CD4-positive, alpha-beta T cell treated with Interleukin-4 for 4 hours (primary cell): Measurements from ENCODE around the gene KCNJ1.

ENCODE experiments used
- DNase-seq: peaks from one replicate; pipeline ENCODE4 v3.0.0-alpha.2; 2020

Gene KCNJ1

DNA sequence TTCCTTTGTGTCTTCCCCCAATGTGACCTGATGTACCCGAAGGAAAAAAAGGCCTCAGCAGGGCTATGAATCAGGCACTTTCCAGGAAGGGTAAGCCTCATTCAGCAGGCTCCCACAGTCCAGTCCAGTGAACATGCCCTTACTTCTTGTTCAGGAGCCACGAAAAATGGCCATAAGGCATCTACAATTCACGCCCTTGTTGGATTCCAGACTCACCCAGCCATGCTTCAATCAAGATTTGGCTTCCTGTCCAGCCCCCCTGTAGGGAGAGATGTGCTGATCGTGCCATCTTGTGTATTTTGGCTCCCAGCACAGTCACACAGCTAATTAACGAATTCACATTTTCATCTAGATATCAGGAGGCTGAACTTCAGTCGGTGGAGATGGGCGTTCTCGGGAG, 14.1 kb upstream of the KCNJ1 start:
- DNase-seq, result no peak

DNA sequence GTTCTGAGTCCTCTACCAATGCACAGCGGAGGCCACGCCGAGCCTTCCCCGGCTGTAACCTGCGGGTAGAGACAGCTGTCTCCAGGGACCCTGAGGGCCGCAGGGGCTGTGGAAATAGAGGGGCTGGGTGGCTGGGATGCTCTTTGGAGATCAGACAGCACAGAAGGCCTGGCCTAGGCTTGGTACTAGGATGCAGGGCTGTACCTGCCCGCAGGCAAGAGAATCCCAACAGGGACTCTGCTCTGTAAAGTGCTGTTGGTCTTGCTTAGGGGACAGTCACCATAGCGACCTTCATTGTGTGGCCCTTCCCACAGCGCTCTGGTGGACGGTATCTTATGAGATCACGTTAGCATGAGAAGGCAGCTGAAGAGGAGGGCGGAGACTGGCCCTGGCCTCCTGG, 12.7 kb upstream of the KCNJ1 start:
- no peak for DNase-seq

DNA sequence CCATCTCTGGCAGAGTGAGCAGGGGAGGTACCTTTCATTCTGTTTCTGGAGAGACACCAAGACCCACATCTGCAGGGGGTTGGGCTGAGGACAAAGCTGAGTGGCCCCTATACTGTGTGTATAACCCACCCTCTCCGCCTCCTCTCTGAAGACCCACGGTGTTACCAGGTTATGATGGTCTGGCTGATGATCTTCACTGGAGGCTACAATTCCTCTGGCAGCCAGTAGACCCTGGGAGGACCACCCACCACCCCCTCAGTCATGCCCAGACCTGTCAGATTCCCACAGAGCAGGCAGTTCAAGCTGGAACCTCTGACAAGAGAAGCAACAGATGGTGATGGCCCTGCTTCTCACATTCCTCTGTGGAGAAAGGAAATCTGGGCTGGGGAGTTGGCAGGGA, 11.4 kb upstream of the KCNJ1 start:
- DNase-seq, result no peak

DNA sequence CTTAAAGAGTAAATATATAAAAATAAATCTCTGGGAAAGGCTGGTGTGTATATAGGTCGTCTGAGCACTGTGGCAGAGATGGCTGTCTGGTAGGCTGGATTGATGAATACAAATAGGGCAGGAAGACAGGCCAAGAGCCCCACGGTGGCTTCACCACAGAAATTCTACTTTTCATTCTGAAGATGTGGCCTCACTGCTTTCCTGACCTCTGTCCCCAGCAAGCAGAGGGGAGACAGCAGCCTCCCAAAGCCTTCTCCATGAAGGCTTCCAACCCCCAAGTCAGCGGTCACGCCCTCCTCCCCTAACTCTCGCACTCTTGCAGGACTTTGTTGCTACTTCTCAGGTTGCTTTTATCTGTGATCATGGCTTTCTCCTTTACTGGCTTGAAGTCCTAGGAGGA, 10.6 kb upstream of the KCNJ1 start:
- DNase-seq, result no peak

DNA sequence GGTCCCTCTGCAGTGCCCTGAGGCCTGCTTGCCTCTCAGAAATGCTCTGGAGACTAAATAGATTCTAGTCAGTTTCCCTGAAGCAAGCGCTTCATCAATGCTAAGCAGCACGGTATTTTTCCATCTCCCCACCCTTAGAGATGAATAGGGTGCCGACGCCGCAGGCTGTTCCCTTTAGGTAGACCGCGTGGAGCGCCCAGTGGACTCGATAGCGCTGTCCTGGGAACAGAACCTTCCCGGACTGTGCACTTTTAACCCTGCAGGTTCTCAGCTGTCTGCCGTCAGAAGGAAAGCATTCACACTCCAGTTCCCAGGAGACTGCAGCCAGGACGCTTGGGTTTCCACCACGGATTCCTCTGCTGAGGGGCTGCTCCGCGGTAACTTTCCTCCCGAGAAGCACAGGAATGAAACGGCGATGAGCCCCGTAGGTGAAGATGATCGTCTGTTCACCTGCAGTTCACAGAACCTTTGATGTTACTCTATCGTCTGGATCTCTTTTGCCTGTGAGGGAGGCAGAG, 9.1 kb upstream of the KCNJ1 start:
- DNase-seq, result no peak

DNA sequence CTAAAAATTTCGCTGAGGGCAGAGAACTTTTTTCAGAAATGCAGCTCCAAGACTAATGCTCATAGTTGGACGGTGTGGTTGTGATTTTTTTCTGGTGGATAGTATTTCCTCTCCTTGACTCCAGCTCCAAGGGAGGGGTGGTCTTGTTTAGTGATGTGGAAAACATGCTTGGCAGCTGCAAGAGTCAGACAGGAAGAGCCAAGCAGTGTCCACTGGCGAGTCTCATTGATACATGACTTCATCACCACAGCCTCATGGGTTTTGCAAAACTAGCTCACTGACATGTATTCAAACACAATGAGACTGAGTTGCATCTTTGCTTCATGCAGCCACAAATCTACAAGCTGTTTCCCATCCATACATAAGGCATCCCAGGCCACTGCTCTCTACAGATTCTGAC, 7.3 kb upstream of the KCNJ1 start:
- DNase-seq, result no peak

DNA sequence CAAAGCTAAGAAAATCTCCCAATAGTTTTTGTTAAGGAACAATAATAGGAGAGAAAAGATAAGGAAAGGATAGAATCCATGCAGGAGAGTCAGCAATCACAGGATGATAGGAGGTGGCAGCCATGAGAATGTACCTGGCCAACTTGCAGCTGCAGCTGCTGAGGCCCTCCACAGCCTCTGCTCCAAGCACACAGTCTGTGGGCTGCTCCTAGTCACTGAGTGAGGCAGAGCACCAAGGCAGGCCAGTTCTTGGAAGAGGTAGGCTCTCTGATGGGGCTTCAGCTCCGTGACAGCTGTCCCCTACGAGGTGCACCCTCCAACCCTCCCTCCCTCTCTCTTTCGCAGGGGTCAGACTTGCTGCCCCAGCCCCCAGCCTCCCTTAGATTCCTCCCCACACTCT, 5.5 kb upstream of the KCNJ1 start:
- no peak for DNase-seq

DNA sequence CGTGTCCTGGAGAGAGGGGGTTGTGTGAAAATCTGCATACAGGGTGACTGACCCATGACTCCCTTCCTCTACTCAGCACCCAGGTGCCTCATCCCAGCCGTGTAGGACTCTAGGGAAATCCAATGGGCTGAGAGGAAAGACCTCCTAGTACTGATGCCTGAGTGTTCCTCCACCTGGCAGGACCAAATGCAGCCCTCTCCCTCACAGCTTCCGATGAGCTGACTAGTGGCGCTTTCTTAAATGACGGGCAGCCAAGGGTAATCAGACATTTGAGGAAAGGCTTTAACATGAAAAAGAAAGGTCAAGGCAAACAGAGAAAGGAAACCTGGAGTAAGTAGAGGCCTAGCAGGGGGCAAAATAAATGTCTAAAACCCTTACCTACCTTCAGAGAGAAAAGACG, 5.0 kb upstream of the KCNJ1 start:
- no peak for DNase-seq

DNA sequence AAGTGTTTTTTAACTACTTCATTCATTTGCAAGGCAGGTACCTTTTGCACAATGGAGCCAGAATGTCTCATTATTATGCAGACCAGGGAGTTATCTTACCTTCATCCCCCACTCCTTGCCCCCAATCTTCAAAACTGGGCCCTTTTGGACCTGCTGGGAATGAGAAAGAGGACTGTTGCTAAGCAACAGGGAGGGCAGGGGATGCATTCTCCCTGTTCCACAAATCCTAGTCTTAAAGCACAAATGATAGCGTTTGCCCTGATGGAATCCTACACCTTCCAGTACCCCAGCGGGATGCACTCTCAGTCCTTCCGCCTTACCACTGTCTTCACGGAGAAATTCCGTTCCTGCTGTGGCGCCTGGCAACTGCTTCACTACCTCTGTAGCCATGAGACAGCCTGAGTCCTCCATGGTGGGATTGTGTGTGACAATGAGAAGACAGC, 4.1 kb upstream of the KCNJ1 start:
- no peak for DNase-seq

DNA sequence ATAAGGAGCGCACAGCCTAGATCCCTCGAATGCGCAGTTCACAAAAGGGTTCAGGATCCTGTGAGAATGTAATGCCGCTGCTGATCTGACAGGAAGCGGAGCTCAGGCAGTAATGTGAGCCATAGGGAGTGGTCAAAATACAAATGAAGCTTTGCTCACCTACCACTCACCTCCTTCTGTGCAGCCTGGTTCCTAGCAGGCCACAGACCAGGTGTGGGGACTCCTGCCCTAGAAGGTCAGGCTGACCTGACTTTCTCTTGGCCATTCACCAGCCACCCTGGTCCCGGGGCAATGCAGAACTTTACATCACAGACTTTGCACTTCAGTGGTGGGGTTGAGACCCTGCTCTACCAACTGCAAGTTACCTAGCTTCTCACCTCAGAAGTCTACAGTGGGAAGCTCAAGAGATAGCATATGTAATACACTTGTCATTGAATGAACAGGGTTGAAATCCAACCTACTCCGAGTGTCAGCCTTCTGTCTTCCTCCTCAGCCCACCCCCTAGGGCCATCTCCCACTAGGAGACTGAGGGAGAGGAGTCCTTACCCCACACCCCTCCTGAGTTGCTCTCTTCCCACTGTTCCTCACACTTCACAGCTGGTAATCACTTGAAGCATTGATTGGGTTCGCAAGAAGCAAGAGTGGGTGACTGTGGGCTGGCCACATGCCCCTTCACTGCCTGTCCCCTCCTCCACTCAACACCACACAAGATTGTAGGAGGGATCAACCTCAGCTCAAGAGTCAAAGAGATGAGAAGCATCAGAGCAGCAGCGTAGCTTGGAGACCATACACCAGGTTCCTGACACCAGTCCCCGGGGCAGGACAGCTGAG, 2.0 kb upstream of the KCNJ1 start:
- DNase-seq, result no peak

DNA sequence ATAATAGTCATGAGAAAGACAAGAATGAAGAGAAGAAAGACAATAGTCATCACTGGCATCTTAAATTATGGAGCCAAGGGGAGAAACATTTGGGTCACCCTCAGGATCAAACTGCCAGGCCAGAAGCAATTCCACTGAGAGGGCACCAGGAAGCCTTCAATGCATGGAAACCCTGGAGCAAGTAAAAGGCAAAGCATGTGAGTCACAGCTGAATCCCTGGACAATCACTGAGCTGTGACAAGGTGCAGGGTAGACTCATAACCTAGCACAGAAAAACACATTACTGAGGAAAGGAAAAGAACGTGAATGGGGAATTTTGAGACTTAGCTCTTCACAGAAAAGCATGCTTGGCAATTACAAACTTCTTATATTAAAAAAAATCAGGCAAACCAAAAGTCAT, 1.6 kb downstream of the KCNJ1 start:
- DNase-seq, result no peak

DNA sequence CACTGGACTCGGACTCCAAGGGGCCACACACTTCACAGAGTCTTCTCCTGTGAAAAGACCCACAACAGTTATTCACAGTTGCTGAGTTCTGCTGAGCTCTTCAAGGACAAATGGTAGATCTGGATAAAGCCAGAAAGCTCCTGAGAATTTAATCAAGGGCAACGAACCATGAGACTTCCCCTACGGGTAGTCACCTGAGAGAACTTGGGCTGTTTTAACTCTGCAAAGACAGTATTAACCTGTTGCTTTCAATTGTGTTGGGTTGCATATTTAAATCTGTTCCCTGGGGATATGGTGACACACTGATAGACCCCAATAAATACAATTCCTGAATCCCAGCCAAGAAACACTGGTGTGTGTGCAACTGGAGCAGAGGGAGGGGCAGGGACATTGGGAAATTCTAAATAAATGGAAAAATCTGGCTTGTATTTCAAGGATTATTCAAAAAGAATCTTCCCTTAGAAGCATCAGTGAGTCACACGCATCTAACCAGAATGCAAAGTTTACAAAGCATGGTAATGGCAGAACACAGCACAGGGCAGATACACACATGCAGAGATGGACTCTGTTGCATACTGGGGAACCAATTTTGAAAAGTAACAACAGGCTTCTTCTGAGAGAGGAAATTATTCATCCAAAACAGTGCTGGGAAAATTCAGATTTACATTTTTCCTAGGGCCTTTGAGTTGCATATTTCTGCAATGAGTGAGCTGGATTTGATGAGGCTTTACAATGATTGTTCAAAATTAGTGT, 4.0 kb downstream of the KCNJ1 start:
- DNase-seq, result no peak

DNA sequence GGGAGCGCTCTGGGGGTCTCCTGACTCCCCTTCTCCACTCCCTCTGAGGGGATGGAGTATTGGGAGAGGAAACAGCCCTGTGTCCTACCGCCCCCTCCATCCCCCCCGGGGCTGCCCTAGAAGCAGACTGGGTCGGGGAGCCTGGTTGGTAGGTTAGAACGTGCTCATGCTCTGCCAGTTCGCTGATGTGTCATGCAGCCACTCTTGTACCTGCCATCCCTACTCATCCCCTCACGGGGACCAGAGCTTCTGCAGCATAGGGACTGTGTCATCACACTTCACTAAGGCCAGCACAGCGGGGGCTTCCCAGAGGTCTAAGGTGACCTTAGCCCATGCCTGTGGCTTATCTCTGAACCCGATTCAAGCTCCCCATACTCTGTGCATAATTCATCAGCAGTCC, 4.7 kb downstream of the KCNJ1 start:
- DNase-seq, result no peak

DNA sequence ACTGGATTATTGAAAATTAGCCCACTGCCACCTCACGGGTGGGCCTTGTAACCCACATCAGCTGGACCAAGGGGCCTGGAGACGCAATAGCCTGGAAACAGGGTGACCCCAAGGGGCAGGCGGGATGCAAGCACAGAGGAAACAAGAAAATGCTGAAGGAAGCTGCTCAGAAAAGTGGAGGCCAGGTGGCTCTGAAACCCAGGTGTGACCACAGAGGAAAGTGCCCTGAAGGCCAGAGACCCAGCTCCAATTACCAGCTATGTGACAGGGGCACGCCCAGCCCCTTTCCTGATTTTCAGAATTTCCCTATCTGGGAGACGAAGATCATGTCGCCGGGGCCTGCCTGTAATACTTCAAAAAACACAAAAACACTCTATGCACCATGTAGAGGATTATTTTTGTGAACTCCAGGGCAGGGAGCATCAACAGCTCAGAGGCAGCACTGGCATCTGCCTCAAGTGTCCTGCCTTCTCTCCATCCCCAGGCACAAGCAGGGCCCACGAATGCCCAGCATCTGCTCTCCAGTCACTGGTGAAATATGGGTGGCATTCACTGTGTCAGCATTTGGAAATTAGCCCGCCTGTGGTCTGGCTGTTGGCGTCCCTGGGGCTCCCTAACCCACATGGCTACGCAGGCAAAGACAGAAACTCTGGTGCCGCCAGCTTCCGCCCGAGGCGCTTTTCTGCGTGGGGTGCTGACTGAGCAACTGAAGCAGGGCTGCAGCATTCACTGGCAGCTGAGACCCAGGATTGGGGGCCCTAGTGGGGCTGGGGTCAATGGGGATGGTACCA, 6.3 kb downstream of the KCNJ1 start:
- no peak for DNase-seq

DNA sequence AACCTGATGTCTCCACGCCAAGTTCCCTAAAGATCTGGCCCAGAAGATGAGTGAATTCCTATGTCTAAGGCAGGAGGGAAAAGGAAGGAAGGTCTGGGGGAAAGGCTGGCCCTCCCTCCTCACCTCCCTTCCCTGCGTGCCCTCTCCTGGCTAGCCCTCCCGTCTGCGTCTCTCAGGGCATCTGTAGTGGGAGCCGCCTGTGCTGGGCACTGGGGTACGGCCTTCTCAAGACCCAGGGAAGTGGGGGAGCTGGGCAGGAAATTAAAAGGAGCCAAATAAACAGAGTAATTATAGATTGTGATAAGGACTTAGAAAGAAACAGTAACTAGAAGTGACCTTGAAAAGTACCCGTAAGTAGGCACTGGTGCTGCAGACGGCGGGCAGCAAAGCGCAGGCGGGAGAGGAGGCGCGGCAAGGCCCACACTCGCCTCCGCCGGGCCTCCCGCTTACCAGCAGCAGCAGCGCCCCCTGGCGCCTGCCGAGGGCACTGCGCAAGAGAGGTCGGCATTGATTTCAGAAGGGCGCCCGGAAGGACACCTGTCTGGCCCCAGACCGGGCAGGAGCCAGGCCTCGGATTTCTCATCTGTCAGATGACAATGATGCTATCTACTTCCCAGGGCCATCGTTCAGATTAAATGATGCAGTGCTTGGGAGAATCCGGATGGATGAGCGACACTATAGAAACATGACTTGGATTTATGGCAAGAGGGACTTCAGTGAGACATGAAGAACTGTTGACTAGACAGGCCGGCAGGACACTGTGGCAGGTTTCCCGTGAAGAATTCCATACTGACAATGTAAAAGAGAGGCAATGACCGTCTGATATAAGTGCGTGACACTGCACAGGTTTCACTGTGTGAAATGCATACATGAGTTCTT, 7.3 kb downstream of the KCNJ1 start:
- DNase-seq, result peak; percentile 57

DNA sequence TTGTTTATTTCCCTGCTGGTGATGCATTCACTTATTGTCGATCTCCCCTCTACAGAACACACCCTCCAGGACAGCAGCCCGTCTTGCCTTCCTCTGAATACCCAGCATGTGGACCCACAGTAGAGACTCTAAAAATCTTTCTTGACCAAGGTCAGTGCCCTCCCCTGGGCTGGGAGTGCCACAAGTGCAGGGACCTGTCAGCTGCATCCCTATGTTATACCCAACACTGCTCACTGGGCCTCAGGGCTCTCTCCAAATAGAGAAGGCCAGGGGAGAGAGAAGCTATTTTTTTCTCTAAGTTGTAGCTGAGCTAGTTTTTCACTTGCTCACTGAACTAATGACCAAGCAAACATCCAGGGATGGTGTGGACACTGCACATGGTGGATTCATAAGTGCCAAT, 9.8 kb downstream of the KCNJ1 start:
- no peak for DNase-seq

DNA sequence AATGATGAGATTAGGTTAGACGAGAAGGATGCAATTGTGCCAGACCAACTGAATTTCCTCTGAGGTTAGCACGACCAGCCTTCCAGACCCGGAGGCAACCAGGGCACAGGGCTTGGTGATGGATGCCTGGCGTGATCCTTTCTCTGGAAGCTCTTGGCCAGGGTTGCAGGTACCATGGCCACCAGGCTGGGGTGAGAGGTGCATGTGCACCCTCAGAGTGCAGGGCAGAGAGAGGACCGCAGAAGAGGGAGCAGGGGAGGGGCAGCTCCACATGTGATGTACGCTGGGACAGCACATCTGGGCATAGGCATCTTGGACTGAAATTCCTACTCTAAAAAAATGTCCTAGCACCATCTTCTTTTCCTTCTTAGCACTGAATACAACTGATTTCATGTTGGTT, 10.9 kb downstream of the KCNJ1 start:
- DNase-seq, result no peak

DNA sequence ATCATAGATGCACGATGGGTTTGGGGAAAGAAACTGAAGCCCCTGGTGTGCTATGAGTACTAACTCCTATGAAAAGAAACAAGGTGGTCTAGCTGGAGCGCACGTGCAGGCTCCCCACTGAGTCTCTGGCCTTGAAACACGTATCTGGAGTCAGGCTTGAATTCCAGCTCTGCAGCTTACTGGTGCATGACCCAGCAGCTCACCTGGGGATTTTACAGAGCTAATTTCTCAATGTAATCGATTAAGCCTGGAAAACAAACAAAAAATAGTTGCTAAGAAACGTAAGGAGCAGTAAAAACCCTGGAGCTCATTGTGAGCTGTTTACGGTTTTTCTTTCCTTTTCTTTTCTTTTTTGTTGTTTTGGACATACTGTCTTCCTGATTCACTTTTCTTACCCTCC, 12.3 kb downstream of the KCNJ1 start:
- no peak for DNase-seq

DNA sequence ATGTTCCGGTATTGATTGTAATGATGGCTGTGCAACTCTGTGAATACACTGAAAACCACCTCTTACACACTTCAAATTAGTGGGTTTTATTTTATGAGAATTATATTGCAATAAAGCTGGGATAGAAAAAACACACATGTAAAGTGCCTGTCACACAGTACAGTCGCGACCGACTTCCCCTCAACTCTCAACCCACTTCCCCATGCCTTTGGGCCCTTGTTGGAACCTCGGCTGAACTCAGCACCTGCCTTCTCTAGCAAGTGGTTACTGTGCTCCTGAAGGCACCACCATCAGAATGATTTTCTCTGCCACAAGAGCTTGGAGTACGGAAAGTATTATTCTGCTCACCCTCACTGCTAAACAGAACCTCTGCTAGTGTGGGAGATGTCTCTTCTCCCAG, 13.5 kb downstream of the KCNJ1 start:
- DNase-seq, result no peak

DNA sequence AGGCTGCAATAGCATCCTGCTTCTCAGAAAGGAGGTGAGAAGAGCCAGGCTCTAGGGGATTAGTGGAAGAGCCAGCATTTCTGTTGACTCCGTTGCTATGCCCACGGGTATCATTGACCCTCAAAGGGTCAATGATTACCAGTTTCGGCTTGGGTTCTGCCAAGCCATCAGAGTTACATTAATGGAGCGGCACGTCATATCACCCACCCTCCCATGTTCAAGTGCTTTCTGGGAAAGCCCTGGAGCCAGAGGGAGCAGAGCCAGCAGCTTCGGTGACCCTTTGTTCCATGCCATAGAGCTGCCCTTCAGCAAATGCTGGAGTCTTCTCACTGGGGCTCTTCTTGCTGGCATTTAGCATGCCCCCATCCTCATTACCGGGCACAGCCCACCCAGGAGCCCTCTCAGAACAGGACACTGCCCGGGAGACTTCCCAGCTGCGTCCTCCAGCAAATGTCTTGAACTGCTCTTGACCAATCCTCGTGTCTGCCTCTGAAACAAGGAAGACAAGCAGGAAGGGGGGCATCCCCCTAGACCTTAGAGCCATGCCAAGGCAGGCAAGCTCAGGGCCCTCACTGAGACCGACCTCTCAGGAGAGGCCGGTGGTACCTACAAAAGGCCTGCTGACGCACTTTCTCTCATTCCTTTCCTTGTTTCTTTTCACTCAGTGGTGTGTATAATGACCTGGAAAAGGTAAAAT, 14.6 kb downstream of the KCNJ1 start:
- no peak for DNase-seq

DNA sequence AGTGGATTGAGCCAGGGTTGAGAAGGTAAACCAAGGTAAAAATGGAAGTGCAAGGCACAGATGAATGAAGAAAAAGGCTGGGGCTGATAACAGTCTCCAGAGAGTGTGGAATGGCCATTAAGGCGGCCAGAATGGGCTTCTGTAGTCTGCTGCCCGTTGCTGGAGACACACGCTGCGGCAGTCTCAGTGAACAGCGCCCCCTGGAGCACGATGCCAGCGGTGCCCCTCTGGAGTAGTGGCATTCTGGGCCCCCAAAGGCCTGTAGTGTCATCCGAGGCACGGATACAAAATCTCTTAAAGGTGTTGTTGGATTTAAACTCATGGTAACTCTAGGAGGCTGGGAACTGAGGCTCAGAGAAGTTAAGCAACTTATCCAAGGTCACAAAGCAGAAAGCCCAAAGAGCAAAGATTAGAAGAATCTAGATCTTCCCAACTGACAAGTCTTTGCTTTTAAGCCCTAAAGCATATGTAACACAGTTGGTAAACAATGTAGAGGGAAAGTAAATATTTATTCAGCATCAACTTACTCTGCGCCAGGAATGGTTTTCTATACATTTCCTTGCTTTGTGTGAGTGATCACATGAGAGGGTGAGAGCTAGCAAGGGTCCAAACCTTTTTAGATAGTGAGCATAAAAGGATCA, 18.2 kb downstream of the KCNJ1 start:
- DNase-seq, result peak; percentile 61
